Left lobe of liver (tissue), 2 donors: Measurements from ENCODE around the gene FAHD1. TPM values are rescaled to one million over a fixed set of nuclear protein-coding genes. Genes with fewer than 3 reads are reported as not detected.
A peak's percentile ranks its signal among the peaks of the same experiment; 100 is the strongest.
"Not testable (repeated sequence)": the region's sequence is repeated elsewhere in the genome, so short reads cannot be mapped to it uniquely, and the experiment has no call there.

Source experiments
- ATAC-seq: fragments of 200-7000 bp; cut with Tn5 transposase; one replicate; pipeline ENCODE4 v1.9.1; 2020; ENCODE audit warnings: mild to moderate bottlenecking, moderate library complexity
- DNase-seq: peaks from one replicate; pipeline ENCODE4 v3.0.0-alpha.2; 2020; ENCODE audit warnings: low spot score
- total RNA-seq: library from RNA; stranded (reverse); gene quantifications from one replicate; pipeline ENCODE4 v1.2.1, GENCODE V29; 2021
- donor health status: DM: no; HTN: no; CAD: no; lungs with moderate emphysema.
- donor health status: DM: no; HTN: yes; CAD: no.

FAHD1 gene
- total RNA-seq, 1 donor from 2014 or later: 53.4 TPM

GRCh38 chr16:1834096-1834495, 7.1 kb downstream of the FAHD1 start:
- no peak for ATAC-seq
- no peak for DNase-seq

GRCh38 chr16:1839554-1839953, 12.5 kb downstream of the FAHD1 start:
- DNase-seq: no peak
- no peak for ATAC-seq

GRCh38 chr16:1845985-1846384, 19.0 kb downstream of the FAHD1 start:
- DNase-seq (no peak), ATAC-seq (no peak)

GRCh38 chr16:1846416-1846815, 19.4 kb downstream of the FAHD1 start:
- DNase-seq (no peak), ATAC-seq (no peak)

DNA sequence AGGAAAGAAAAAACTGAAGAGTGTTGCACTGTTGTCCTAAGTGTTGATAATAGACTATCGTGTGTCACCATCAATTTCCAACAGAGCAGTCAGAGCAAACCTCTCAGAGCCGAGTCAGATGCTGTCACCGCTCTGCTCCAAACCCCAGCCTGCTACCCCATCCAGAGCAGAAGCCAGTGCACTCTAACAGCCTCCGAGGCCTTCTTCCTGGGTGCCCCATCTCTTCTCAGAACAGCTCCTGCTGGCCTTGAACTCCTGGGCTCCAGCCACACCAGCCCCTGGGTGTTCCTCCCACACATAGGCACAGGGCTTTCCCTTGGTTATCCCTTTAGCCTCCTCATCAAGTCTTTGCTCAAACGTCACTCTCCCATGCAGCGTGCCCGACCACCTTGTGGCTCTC, 24.0 kb downstream of the FAHD1 start:
- DNase-seq (no peak), ATAC-seq (no peak)

- ATAC-seq (no peak), DNase-seq (no peak)
These were observed 24.8 kb downstream of the FAHD1 start for GRCh38 chr16:1851793-1852192.

DNA sequence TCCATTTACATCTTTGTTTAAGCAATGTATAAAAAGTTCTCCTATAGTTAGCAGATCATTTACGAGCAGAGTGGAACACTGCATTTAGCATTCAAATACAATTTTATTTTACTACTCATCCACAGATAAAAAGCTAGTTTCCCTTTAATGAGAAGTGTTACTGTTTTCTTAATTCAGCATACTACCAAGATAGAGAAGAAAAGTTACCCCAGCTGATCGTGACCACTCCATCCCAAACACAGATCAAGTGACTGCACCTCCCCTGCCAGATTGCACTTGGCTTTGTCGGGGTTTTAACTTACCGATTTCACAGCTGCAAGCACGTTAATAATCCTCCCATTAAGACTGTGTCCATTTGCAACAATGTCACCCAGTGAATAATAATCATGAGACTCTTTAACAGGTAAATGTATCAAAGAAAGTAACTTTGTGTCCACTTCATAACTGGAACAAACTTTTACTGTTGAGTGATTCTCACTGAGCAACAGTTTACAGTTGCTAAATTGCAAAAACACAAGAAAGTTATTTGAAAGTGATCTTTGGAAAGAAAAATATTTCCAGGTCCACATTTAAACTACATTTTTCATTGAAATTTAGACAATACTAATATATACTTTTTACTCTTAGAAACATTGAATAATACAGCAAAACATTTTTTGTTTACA, 30.6 kb downstream of the FAHD1 start:
- DNase-seq: no peak

GRCh38 chr16:1858189-1858865, 31.3 kb downstream of the FAHD1 start:
- DNase-seq (no peak), ATAC-seq (no peak)

More for the DNA sequence above, 30.6 kb downstream of the FAHD1 start:
- ATAC-seq: no peak

DNA sequence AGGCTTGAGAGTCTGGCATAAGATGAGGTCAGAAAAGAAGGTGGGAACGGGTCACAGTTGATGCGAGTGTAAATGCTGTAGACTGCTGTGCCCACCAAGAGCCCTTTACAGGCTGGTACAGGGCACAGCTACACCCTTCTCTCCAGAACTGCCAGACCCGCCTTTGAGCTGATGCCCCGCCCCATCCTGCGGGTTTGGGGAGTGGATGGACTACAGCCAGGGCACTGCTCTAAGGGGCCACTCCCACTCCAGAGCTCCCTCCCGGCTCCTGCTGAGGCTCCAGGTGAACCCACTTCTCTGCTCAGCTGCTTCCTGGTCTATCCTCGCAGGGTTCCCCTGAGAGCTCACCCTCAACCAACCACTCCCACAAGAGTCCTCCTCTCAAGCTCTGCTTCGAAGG, 32.6 kb downstream of the FAHD1 start:
- no peak for DNase-seq
- no peak for ATAC-seq

GRCh38 chr16:1861730-1862129, 34.7 kb downstream of the FAHD1 start:
- ATAC-seq (no peak), DNase-seq (no peak)

- no peak for ATAC-seq
- no peak for DNase-seq
These were observed 35.4 kb downstream of the FAHD1 start for GRCh38 chr16:1862394-1862793.

DNA sequence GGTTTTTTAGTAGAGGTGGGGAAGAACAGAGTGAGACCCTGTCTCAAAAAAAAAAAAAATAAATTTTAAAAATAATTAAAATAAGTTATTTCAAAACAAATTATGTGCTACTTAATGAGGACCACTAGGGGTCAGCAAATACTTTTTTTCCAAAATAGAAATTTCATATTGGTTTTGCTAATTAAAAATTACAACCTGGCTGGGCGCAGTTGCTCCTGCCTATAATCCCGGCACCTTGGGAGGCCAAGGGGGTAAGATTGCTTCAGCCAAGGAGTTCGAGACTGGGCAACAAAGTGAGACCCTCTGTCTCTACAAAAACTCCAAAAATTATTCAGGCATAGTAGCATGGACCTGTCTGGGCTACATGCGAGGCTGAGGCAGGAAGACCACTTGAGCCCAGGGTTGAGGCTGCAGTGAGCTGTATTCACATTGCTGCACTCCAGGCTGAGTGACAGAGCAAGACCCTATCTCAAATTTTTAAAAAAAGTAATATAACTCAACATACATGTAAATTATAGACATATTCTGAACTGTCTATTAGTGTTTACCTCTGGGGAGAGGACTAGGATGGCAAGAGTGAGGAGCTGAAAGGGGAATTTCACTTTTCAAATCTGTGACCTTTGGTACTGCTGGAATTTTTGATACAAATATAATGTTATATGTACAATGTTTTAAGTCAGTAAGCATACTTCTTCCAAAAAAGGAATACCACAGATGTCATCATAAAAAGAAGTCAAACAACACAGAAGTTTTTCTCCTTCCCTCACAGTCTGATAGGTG, 36.9 kb downstream of the FAHD1 start:
- ATAC-seq (peak; percentile 78), DNase-seq (no peak)

DNA sequence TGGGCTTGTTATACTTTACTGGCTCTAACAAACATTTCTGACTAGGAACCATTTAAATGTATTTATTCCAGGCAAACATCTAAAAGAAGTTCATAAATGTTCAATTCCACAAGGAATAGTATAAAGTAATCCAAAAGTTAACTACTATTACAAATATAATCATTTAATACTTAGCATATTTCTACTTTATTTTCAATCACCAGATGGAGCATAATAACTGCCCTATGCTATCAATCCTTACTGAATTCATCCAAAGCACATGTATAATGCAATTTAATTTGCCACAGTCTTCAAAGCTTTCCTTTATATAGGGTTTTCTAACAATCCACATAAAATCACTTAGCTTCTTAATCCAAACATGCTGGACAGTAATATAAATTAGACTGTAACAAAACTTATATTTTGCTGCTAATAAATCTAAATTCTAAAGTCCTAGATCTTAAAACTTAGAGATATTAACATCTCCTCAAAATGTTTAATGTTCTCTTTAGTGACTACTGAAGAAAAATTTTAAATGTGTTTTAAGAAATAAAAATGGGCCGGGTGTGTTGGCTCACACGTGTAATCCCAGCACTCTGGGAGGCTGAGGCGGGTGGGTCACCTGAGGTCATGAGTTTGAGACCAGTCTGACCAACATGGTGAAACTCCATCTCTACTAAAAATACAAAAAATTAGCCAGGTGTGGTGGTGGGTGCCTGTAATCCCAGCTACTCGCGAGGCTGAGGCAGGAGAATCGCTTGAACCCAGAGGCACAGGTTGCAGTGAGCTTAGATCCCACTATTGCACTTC, 39.1 kb downstream of the FAHD1 start:
- peak; percentile 0 for DNase-seq
- ATAC-seq: no peak

- ATAC-seq (peak; percentile 83), DNase-seq (peak; percentile 82)
These were observed 43.5 kb downstream of the FAHD1 start for GRCh38 chr16:1870365-1871082.

DNA sequence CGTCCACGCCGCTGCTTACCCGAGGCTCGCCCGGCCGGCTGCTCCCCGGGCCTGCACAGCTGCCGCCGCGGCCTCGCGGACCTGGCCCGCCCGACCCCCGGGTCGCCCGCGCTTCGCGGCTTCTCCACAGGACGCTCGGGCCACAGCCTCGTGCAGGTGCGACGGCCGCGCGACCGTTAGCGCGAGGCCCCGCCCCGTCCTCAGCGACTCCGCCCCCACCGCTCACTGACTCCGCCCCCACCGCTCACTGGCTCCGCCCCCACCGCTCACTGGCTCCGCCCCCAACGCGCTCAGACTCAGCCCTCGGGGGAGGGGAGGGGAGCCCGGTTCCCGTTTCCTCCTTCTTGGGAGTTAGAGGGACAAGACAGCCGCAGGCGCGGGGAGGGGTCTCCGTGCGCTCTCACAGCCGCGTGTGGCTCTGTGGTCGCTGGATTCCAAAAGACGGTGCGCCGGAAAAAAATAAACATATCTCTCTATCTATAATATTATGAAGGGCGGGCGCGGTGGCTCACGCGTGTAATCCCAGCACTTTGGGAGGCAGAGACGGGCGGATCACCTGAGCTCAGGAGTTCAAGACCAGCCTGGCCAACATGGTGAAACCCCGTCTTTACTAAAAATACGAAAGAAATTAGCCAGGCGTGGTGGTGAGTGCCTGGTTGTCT, 45.1 kb downstream of the FAHD1 start, which contains the start of gene MEIOB:
Gene MEIOB, minus strand, starts transcription at position 191 of the 662 bp plus-strand sequence. CDS start 3,989 bp downstream, outside the sequence.
- DNase-seq (no peak), ATAC-seq (no peak)

- ATAC-seq (peak; percentile 60), DNase-seq (peak; percentile 76)
These were observed 47.8 kb downstream of the FAHD1 start for GRCh38 chr16:1874854-1875253.

DNA sequence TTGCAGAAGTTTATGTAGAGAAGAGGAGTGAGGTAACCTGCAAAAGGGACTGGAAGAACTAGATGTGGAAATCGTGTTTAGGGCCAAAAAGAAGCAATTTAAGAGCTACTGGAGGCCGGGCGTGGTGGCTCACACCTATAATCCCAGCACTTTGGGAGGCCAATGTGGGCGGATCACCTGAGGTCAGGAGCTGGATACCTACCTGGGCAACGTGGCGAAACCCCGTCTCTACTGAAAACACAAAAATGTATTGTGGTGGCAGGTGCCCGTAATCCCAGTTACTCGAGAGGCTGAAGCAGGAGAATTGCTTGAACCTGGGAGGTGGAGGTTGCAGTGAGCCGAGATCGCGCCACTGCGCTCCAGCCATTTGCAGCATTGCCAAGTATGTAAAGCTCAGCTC, 49.1 kb downstream of the FAHD1 start:
- not testable (repeated sequence) for DNase-seq, ATAC-seq

DNA sequence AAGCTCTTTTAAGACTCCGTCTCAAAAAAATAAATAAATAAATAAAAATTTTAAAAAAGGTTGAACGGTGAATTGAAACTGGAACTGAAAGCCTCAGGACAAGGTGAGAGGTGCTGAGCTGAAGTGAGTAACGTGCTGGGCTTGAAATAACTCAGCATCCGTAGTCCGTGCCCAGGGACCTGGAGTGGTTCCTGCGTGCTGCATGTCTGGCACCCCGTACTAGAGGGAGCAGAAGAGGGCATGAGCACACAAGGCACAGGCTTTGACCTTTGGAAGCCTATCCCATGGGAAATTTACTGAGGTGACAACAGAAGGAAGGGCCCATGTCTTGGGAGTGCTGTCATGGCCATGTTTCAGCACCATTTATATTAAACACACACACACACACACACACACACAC, 49.5 kb downstream of the FAHD1 start:
- peak; percentile 87 for DNase-seq
- peak; percentile 86 for ATAC-seq

GRCh38 chr16:1877089-1877488, 50.1 kb downstream of the FAHD1 start:
- peak; percentile 85 for ATAC-seq
- peak; percentile 74 for DNase-seq

GRCh38 chr16:1877804-1878203, 50.8 kb downstream of the FAHD1 start:
- DNase-seq: no peak
- no peak for ATAC-seq
